GM21423 (cell line): ENCODE data around the gene TSPYL2.

Experiments
- ATAC-seq: cut with Tn5 transposase; IDR thresholded peaks from one replicate; pipeline ENCODE4 v1.9.1; 2021; ENCODE audit warnings: mild to moderate bottlenecking, moderate library complexity; ENCODE audit not compliant: unreplicated experiment

TSPYL2 gene

GRCh38 chrX:53081925-53082772, at the start of gene TSPYL2:
Gene TSPYL2, plus strand, starts transcription at chrX:53082367. Its CDS starts 132 bp downstream, at chrX:53082499.
- ATAC-seq, result peak; percentile 96

DNA sequence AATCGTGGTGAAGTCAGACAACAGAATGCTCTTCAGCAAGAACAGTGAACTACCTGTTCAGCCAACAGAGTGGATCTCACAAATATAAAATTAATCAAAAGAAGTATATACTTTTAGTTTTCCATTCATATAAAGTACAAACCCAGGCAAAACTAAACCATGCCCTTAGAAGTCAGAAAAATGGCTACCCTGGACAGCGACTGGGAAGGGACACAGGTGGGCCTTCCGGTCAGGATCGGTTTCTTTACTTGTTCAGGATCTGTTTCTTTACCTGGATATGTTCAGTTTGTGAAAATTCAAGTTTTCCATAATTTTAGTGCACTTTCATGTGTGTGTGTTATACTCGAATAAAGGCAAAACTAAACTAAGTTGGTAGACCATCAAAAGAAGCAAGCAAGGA, 46.0 kb upstream of the TSPYL2 start:
- ATAC-seq, result no peak

GRCh38 chrX:53039236-53039635, 42.9 kb upstream of the TSPYL2 start:
- ATAC-seq, result no peak

DNA sequence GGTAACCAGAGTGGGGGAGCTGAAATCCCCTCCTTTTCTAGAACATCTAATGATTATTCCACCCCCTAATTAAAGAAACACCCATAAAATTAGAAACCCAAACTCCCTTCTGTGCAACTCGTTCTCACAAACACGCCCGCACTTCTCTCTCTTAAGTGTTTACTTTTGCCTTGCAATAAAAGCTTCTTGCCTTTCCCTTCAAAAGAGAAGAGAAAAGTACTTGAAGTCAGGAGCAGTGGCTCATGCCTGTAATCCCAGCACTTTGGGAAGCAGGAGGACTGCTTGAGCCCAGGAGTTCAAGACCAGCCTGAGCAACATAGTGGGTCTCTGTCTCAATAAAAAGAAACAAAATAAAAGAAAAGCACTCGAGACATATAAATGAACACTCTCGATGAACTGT, 37.2 kb upstream of the TSPYL2 start:
- no peak for ATAC-seq

- no peak for ATAC-seq
These were observed 34.9 kb upstream of the TSPYL2 start for GRCh38 chrX:53047228-53047627.

GRCh38 chrX:53048169-53049126, 33.7 kb upstream of the TSPYL2 start, which contains the start of gene GPR173:
Gene GPR173, plus strand, starts transcription at chrX:53048789. Its CDS starts 27,833 bp downstream, at chrX:53076622.
- ATAC-seq, result no peak

GRCh38 chrX:53049127-53049517, 33.0 kb upstream of the TSPYL2 start:
- ATAC-seq, result no peak

GRCh38 chrX:53050841-53051240, 31.3 kb upstream of the TSPYL2 start:
- ATAC-seq, result no peak

- ATAC-seq, result no peak
These were observed 26.8 kb upstream of the TSPYL2 start for GRCh38 chrX:53055244-53055849.

GRCh38 chrX:53056292-53056691, 25.9 kb upstream of the TSPYL2 start:
- no peak for ATAC-seq

DNA sequence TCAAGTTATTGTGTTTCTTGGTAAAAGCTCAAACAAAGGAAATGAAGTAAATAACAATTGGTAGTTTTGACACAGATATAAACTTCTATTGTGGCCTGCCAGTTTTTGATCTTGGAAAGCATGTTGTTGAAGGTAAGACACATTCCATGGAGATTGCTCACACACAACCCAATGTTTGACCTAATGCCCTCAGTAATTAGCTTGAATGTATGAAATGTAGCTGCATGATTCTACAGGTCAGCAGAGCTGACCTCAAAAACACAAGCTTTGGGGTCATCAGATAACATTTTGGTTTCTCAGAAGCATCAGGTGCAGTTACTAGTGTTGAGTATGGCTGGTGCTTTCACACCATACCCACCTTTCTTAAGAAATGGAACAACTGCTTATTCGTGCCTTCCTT, 17.1 kb upstream of the TSPYL2 start:
- ATAC-seq, result no peak

DNA sequence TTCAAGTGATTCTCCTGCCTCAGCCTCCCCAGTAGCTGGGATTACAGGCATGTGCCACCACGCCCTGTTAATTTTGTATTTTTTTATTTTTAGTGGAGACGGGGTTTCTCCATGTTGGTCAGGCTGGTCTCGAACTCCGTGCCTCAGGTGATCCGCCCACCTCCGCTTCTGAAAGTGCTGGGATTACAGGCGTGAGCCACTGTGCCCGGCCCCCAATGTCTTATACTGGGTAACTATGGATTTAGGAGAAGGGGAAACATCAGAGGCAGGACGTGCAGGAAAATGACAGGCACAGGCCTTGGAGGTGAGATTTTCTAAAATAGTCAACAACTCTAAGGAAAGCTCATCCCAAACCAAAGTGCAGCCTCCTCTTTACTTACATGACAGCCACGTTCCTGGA, 11.1 kb upstream of the TSPYL2 start:
- no peak for ATAC-seq

- ATAC-seq, result peak; percentile 81
These were observed 10.4 kb upstream of the TSPYL2 start for GRCh38 chrX:53071604-53072417.

DNA sequence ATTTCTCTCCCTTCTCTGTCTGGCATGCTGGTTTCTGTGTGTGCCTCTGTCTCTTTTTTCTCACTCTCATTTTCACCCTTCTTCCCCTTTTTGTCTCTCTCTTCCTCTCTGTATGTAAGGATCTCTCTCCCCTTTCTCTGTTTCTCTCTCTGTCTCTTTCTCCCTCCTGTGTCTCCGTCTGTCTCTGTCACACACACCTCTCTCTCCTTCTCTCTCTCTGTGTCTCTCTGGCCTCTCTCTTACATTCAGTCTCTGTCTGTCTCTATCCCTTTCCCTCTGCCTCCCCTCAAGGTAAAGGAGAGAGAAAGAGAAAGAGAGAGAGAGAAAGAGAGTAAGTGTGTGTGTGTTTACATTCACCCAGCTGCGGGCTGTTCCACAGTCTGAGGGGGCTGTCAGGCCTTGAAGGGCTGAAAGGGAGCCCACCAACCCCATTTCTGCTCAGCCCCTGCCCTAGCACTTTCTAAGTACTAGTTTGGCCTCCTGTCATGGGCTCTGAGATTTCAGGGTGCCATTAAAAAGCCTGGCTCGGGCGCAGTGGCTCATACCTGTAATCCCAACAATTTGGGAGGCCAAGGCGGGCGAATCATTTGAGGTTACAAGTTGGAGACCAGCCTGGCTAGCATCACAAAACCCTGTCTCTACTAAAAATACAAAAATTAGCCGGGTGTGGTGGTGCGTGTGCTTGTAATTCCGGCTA, 9.6 kb upstream of the TSPYL2 start:
- no peak for ATAC-seq

GRCh38 chrX:53073115-53073586, 9.0 kb upstream of the TSPYL2 start:
- ATAC-seq, result no peak

- no peak for ATAC-seq
These were observed 7.2 kb upstream of the TSPYL2 start for GRCh38 chrX:53075011-53075410.

DNA sequence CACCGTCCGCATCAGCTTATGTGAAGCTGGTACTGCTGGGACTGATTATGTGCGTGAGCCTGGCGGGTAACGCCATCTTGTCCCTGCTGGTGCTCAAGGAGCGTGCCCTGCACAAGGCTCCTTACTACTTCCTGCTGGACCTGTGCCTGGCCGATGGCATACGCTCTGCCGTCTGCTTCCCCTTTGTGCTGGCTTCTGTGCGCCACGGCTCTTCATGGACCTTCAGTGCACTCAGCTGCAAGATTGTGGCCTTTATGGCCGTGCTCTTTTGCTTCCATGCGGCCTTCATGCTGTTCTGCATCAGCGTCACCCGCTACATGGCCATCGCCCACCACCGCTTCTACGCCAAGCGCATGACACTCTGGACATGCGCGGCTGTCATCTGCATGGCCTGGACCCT, 5.5 kb upstream of the TSPYL2 start:
- no peak for ATAC-seq

DNA sequence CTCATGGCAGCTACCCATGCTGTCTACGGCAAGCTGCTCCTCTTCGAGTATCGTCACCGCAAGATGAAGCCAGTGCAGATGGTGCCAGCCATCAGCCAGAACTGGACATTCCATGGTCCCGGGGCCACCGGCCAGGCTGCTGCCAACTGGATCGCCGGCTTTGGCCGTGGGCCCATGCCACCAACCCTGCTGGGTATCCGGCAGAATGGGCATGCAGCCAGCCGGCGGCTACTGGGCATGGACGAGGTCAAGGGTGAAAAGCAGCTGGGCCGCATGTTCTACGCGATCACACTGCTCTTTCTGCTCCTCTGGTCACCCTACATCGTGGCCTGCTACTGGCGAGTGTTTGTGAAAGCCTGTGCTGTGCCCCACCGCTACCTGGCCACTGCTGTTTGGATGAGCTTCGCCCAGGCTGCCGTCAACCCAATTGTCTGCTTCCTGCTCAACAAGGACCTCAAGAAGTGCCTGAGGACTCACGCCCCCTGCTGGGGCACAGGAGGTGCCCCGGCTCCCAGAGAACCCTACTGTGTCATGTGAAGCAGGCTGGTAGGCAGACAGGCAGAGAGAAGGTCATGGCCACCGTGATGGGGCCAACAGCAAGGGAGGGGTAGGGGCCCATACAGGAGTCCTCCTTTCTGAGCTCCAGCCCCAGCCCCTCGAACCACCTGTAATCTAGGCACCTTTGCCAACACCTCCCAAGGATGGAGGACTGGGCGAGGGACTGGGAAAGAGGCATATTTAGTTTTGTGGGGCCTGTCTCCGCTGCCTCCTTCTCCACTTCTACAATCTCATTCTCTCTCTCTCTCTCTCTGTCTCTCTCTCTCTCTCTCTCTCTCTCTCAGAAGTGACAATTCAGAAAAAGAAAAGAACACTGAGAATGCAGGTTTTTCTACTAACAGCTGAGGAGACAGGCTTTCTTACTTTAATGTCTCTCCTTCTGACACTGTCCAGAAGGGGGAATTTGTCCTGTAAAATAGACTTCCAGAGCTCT, 4.7 kb upstream of the TSPYL2 start:
- ATAC-seq, result no peak
